Activated naive CD4-positive, alpha-beta T cell treated with anti-CD3 and anti-CD28 coated beads, Interleukin-2, amount 10 ng/mL, durations not matched to agents 7 days and 5 days (primary cell): Measurements from ENCODE around the gene TRIM45.

Experiments used
- CTCF ChIA-PET: fragments of 350-600 bp; sonication (Branson Sonifier 250); formaldehyde crosslinking; loops from one replicate; lab custom pipeline; 2021; ENCODE audit warnings: antibody characterized with exemption; lab: Charles Lee
- DNase-seq: peaks from one replicate; pipeline ENCODE4 v3.0.0-alpha.2; 2020
- H3K27ac Mint-ChIP-seq: one replicate; pipeline ENCODE4 v1.8.0; 2021; ENCODE audit warnings: mild to moderate bottlenecking, moderate library complexity, mixed read lengths
- H3K27me3 Mint-ChIP-seq: one replicate; pipeline ENCODE4 v1.8.0; 2021; ENCODE audit warnings: mild to moderate bottlenecking, mixed read lengths
- H3K36me3 Mint-ChIP-seq: one replicate; pipeline ENCODE4 v1.8.0; 2021; ENCODE audit warnings: mixed read lengths
- H3K4me1 Mint-ChIP-seq: one replicate; pipeline ENCODE4 v1.8.0; 2021; ENCODE audit warnings: mixed read lengths
- H3K4me3 Mint-ChIP-seq: one replicate; pipeline ENCODE4 v1.8.0; 2021; ENCODE audit warnings: mild to moderate bottlenecking, moderate library complexity, mixed read lengths
- H3K9me3 Mint-ChIP-seq: one replicate; pipeline ENCODE4 v1.8.0; 2021; ENCODE audit warnings: mixed read lengths

The TRIM45 gene

DNA sequence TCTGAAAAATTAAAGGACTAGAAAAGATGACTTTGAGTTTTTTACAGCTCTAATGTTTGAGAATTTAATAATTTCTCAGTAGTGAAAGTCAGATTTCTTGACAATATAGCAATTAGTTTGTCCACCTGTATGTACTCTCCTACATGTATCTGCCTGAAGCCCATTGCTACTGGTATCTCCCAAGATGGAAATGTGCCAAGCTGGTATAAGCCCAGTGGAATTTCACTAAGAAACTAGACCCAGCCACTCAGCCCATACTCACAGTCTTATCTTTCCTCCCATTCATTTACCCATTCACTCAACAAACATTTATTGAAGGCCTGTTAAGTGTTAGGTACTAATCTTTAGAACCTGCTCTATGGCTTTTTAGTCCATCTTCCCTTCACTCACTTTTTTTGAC lies 21.6 kb upstream of the TRIM45 start:
- CTCF ChIA-PET, result no interaction called here
- no peaks in the 10 kb centered on the region for H3K4me1 Mint-ChIP-seq
- no peak for DNase-seq
- H3K27me3 Mint-ChIP-seq, result peaks cover 6% of the 10 kb centered on the region
- no peaks in the 10 kb centered on the region for H3K9me3 Mint-ChIP-seq
- no peaks in the 10 kb centered on the region for H3K36me3 Mint-ChIP-seq
- H3K4me3 Mint-ChIP-seq, result no peak overlapping the region
- H3K27ac Mint-ChIP-seq, result no peak overlapping the region

DNA sequence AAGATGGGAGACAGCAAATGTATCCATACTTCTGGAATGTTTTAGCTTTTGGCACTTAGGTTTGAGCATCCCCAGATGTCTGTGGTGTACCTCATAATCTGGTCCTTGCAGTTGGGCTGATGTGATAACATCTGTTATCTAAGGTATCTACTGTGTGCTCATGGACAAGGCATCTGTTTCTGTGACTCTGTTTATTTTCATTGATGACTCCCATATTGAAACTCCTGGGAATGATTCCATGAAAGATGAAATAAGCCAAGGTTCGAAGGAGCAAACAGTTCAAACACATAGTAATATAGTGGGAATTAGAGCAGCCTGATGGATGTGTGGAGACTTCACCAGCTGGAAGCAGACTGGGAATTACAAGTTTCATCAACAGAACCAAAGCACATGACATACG lies 20.7 kb upstream of the TRIM45 start:
- DNase-seq, result no peak
- no peak overlapping the region for H3K4me3 Mint-ChIP-seq
- no peaks in the 10 kb centered on the region for H3K4me1 Mint-ChIP-seq
- no peak overlapping the region for H3K27ac Mint-ChIP-seq
- H3K27me3 Mint-ChIP-seq, result peaks cover 6% of the 10 kb centered on the region
- CTCF ChIA-PET, result no interaction called here
- H3K9me3 Mint-ChIP-seq, result no peaks in the 10 kb centered on the region
- H3K36me3 Mint-ChIP-seq, result no peaks in the 10 kb centered on the region

DNA sequence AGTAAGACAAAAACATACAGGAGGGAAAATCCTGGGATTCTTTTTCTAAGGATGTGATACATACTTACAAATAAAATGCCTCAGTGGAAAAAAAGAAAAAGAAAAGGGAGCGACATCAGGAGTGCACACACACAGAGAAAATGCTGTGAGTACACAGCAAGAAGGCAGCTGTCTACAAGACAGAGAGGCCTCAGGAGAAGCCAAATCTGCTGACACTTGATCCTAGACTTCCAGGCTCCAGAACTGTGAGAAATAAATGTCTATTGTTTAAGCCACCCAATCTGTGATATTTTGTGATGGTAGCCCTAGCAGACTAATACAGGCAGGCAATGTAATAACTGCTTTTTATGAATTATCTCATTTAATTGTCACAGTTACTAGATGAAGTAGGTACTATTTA lies 17.0 kb upstream of the TRIM45 start:
- H3K4me1 Mint-ChIP-seq, result no peaks in the 10 kb centered on the region
- H3K27me3 Mint-ChIP-seq, result peaks cover 14% of the 10 kb centered on the region
- no peak overlapping the region for H3K27ac Mint-ChIP-seq
- no peaks in the 10 kb centered on the region for H3K9me3 Mint-ChIP-seq
- CTCF ChIA-PET, result interaction anchor here (2.0 kb wide), 1 partner anchor 10 kb away, joined by 8 read pairs; no protein-coding TSS in a partner anchor
- no peak for DNase-seq
- no peak overlapping the region for H3K4me3 Mint-ChIP-seq
- no peaks in the 10 kb centered on the region for H3K36me3 Mint-ChIP-seq

DNA sequence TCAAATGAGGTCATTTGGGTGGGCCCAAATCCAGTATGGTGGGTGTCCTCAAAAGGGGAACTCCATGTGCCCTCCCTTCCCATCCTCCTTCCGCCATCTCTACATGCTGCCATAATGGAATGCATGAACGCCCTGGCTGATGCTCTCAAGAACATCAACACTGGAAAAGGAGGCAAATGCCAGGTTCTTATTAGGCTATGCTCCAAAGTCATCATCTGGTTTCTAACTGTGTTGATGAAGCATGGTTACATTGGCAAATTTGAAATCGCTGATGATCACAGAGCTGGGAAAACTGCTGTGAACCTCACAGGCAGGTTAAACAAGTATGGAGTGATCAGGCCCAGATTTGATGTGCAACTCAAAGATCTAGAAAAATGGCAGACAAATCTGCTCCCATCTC lies 16.6 kb upstream of the TRIM45 start:
- CTCF ChIA-PET, result interaction anchor here (2.0 kb wide), 1 partner anchor 9 kb away, joined by 8 read pairs; no protein-coding TSS in a partner anchor
- no peaks in the 10 kb centered on the region for H3K9me3 Mint-ChIP-seq
- H3K27ac Mint-ChIP-seq, result no peak overlapping the region
- H3K4me1 Mint-ChIP-seq, result no peaks in the 10 kb centered on the region
- H3K4me3 Mint-ChIP-seq, result no peak overlapping the region
- H3K27me3 Mint-ChIP-seq, result peaks cover 17% of the 10 kb centered on the region
- H3K36me3 Mint-ChIP-seq, result no peaks in the 10 kb centered on the region
- no peak for DNase-seq

DNA sequence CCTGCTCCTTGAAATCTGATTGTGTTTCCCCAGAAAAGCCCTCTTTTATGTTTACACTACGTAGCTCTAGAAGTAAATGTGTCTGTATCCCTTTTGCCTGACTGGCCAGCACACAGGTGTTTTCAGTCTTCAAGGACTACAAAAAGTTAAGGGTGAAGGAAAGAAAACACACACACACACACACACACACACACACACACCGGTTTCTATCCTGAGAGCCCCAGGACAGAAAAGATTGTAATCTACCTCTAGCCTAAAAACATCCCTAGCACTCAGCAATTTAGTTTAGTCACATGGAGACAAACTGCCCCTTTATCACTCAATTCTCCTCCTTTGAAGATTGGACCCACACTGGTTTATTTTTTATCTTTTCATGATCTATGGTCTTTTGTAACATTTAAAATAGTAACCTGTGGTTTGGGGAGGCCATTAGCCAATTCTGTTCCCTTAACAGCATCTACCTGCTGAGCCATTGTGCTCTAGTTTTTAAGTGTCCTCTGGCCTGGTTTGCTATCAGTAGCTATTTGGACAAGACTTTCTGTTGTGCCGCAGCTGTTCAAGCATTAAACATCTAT lies 15.8 kb upstream of the TRIM45 start:
- no peak for DNase-seq
- H3K36me3 Mint-ChIP-seq, result no peaks in the 10 kb centered on the region
- H3K4me3 Mint-ChIP-seq, result no peak overlapping the region
- no peak overlapping the region for H3K27ac Mint-ChIP-seq
- H3K9me3 Mint-ChIP-seq, result no peaks in the 10 kb centered on the region
- CTCF ChIA-PET, result interaction anchor here (2.0 kb wide), 1 partner anchor 9 kb away, joined by 8 read pairs; no protein-coding TSS in a partner anchor
- peaks cover 18% of the 10 kb centered on the region for H3K27me3 Mint-ChIP-seq
- no peaks in the 10 kb centered on the region for H3K4me1 Mint-ChIP-seq

DNA sequence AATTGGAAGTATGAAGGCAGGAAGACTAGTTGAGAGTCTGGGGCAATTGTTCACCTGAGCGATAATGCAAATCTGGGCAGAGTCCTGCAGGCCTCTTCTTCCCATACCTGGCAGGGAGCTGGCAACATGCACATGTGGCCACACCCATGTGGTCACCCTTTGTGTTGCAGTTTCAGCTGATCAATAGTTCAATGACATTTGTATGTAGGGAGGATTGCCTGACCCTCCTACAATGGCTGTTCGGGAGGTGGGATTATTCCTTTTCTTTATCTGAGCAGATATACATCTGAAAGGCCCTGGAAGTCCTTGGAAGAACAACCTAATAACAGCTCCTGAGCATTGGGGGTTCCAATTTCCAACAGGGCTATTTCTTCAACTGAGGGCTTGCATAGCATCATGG lies 15.2 kb upstream of the TRIM45 start:
- H3K27ac Mint-ChIP-seq, result no peak overlapping the region
- no peaks in the 10 kb centered on the region for H3K9me3 Mint-ChIP-seq
- no peaks in the 10 kb centered on the region for H3K4me1 Mint-ChIP-seq
- H3K36me3 Mint-ChIP-seq, result no peaks in the 10 kb centered on the region
- DNase-seq, result no peak
- H3K4me3 Mint-ChIP-seq, result no peak overlapping the region
- peaks cover 20% of the 10 kb centered on the region for H3K27me3 Mint-ChIP-seq
- CTCF ChIA-PET, result interaction anchor here (2.0 kb wide), 1 partner anchor 8 kb away, joined by 8 read pairs; no protein-coding TSS in a partner anchor

DNA sequence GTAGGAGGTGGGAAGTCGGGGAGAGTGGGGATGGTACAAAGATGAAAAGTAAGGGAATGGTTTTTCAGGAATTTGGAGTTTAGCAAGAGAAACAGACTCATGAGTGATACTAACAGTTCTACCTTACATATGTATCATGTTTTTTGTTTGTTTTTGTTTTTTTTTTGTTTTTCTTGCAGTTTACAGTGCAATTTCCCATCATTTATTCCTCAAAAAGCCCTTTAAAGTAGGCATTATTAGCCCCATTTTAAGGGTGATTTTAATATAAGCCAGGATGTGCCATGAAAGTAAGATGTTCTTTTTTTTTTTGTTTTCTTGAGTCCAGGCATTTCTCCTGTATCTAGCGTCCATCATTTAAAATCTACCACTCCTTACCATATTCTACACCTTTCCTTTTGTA lies 13.8 kb upstream of the TRIM45 start:
- CTCF ChIA-PET, result no interaction called here
- Mint-ChIP-seq H3K36me3 (no peaks in the 10 kb centered on the region), H3K4me3 (no peak overlapping the region), H3K9me3 (no peaks in the 10 kb centered on the region), H3K27me3 (peaks cover 20% of the 10 kb centered on the region), H3K27ac (no peak overlapping the region), H3K4me1 (no peaks in the 10 kb centered on the region)
- DNase-seq, result no peak

DNA sequence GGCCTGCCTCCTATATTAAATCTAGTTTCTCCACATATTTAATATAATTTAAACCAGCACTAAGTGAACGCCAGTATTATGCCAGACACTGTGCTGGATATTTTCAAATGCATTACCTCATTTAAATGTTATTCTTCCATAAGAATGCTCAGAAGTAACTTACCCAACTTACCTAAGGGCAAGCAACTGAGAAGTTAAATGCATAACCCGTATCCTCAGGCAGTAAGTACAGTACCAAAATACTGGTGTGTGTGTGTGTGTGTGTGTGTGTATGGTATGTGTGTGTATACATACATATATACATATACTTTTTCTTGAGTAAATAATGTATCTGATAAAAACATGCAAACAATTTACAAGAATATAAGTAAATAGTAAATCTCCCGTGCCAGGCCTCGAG lies 9.0 kb upstream of the TRIM45 start:
- H3K36me3 Mint-ChIP-seq, result no peaks in the 10 kb centered on the region
- H3K9me3 Mint-ChIP-seq, result no peaks in the 10 kb centered on the region
- CTCF ChIA-PET, result no interaction called here
- no peak overlapping the region for H3K27ac Mint-ChIP-seq
- no peaks in the 10 kb centered on the region for H3K4me1 Mint-ChIP-seq
- H3K27me3 Mint-ChIP-seq, result peaks cover 31% of the 10 kb centered on the region
- DNase-seq, result no peak
- H3K4me3 Mint-ChIP-seq, result no peak overlapping the region

DNA sequence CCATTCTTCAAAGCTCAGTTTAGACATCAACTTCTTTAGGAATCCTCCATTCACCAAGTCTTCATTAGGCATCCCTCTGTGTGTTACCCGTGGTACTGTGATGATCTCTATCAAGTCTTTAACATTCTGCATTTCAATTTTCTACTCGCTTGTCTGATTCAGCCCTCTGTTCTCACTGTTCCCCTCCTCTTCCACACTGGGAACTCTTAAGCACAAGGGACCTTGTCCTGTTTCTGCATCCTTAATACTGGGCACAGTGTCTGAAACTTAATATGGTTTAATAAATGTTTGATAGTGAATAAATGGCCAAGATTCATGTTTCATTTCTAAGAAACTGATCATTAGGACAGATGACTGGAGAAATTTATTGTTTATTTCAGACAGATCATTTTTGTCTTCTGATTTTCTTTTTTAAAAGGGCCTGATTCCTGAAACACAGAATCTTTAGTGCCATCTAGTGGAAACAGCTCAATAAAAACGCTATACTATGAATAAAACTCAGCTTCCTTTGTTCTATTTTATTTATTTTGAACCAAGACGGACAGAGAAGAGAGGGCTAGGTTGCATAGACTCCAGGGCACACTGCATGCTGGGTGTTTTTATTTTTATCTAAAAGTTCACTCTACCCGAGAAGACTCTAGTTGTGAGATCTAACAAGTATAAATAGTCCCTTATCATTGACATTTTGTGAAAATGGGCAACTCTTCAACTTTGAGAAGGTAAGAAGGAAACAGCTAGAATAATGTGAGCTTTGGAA lies 7.0 kb upstream of the TRIM45 start:
- Mint-ChIP-seq H3K27ac (no peak overlapping the region), H3K9me3 (no peaks in the 10 kb centered on the region), H3K27me3 (peaks cover 17% of the 10 kb centered on the region), H3K4me3 (no peak overlapping the region), H3K36me3 (no peaks in the 10 kb centered on the region), H3K4me1 (no peaks in the 10 kb centered on the region)
- CTCF ChIA-PET, result interaction anchor here (0.5 to 3.1 kb wide), 19 partner anchors 9 to 989 kb away, joined by 3 to 36 read pairs (median 5); partner anchors contain the start of gene TTF2
- no peak for DNase-seq

DNA sequence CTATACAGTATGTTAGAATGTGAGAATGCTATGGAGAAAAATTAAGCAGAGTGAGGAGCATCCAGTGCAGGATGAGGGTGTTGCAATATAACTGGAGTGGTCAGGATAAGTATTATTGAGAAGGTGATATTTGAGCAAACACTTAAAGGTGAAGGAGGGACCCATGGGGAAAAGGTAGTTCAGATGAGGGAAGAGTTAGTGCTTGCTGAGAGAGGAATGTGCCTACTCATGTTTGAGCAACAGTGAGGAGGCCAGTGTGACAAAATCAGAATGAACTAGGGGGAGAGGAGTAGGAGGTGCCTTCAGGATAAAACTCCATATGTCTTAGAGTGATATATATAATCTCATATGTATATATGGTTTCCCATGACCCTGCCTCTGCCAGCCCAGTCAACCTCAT lies 6.2 kb upstream of the TRIM45 start:
- Mint-ChIP-seq H3K9me3 (no peaks in the 10 kb centered on the region), H3K4me3 (no peak overlapping the region), H3K4me1 (peaks cover 3% of the 10 kb centered on the region), H3K27me3 (peaks cover 15% of the 10 kb centered on the region), H3K36me3 (no peaks in the 10 kb centered on the region), H3K27ac (no peak overlapping the region)
- no peak for DNase-seq
- CTCF ChIA-PET, result interaction anchor here (0.9 to 3.1 kb wide), 12 partner anchors 8 to 555 kb away, joined by 3 to 36 read pairs (median 8); partner anchors contain the start of gene TTF2

DNA sequence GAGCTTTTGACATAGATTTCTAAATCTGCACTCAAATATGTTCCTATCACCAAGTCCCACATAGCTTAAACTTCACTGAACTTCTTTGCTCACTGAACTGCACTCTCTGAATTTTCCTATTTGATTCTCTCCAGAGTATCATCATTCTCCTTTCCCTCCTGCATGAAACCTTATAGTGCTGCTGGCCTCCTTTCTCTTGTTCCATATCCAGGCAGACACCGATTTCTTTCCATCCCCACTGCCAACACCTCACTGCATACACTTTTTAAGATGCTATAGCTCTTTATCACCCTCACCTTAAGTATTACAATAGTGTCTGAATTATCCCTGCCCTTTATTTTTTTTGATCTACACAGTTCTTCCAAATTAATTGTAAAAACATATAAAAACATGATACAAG lies 3.1 kb upstream of the TRIM45 start:
- Mint-ChIP-seq H3K36me3 (no peaks in the 10 kb centered on the region), H3K4me1 (peaks cover 5% of the 10 kb centered on the region), H3K27ac (no peak overlapping the region), H3K9me3 (no peaks in the 10 kb centered on the region), H3K4me3 (no peak overlapping the region), H3K27me3 (peaks cover 35% of the 10 kb centered on the region)
- no peak for DNase-seq
- CTCF ChIA-PET, result interaction anchor here (0.7 to 1.2 kb wide), 2 partner anchors 547 to 639 kb away, joined by 3 read pairs; no protein-coding TSS in a partner anchor

DNA sequence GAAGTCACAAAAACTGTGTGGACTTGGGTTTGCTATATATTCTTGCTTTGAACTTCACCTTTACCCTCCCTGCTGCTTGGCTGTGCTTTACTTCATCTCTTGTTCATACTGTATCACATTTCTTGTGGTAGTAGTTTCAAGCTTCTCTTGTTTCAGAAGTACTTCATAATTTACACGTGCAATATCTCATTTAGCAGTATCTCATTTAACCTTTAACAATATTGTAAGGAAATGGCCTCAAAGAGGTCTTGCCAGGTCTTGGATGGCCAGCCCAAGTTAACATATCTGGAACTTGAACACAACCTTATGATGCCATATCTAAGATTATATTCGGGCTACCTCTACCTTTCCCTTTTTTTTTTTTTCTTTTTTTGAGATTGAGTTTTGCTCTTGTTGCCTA lies 1.7 kb upstream of the TRIM45 start:
- Mint-ChIP-seq H3K9me3 (no peaks in the 10 kb centered on the region), H3K36me3 (no peaks in the 10 kb centered on the region), H3K4me3 (no peak overlapping the region), H3K4me1 (peaks cover 5% of the 10 kb centered on the region), H3K27me3 (peaks cover 35% of the 10 kb centered on the region), H3K27ac (no peak overlapping the region)
- no peak for DNase-seq
- CTCF ChIA-PET, result interaction anchor here (1.5 to 1.7 kb wide), 2 partner anchors 9 to 56 kb away, joined by 5 to 8 read pairs; no protein-coding TSS in a partner anchor

DNA sequence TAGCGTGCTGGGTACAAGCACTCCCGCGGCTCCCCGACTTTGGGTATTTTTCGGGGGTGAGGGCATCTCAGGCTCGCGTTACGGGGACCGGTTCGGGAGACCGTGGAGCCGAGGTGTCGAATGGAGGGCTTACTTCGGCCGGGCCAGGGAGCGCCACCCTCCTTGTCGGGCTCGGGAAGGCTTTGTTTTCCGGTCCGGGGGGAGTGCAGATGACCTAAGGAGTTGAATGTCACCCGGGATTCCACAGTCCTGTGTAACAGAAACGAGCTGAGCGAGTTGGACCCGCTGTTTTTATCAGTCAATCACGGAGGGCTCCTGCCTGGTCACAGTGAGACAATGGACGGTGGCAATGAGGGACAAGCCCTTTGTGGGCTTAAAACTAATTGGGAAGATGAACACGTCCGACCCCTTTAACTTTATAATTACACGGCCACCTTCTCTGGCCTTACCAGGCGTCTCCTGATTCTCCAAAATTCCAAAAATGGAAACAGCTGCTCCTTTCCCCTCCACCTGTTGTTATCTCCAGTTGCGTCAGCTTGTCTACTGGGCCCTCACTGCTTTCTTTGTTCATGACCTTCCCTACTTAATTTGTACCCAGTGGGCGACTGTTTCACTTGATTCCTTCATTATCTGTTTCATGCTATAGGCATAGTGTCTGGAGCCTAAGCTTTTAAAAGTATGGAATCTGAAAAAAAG lies 929 bp upstream of the TRIM45 start:
- no peak overlapping the region for H3K27ac Mint-ChIP-seq
- DNase-seq, result no peak
- H3K4me1 Mint-ChIP-seq, result peaks cover 5% of the 10 kb centered on the region
- CTCF ChIA-PET, result interaction anchor here (0.7 to 1.7 kb wide), 4 partner anchors 9 to 56 kb away, joined by 4 to 8 read pairs (median 4); no protein-coding TSS in a partner anchor
- no peaks in the 10 kb centered on the region for H3K9me3 Mint-ChIP-seq
- peak overlapping the region; percentile 78 for H3K4me3 Mint-ChIP-seq
- H3K27me3 Mint-ChIP-seq, result peaks cover 31% of the 10 kb centered on the region
- H3K36me3 Mint-ChIP-seq, result no peaks in the 10 kb centered on the region
